HCT116 (cell line): ENCODE results near the gene ATXN1.

Source experiments
- CTCF ChIP-seq, 3 experiments: fragments of 200-600 bp in 1 of 3; sonication (generic) in 1 of 3; IDR thresholded peaks in 2 of 3; conservative IDR thresholded peaks in 1 of 3; 2 replicates each; pipeline ENCODE4 v1.5.1; 2012 to 2017; ENCODE audit warnings: low read depth in 2 of 3, low read length in 2 of 3, antibody characterized with exemption in 1 of 3, borderline replicate concordance in 1 of 3, control low read depth in 1 of 3, mild to moderate bottlenecking in 1 of 3, mixed read lengths in 1 of 3, mixed run types in 1 of 3, moderate library complexity in 1 of 3; ENCODE audit not compliant: insufficient read depth in 1 of 3
- EZH2 ChIP-seq: fragments of 200-600 bp; sonication (generic); IDR thresholded peaks from 2 replicates; pipeline ENCODE4 v1.6.1; 2017; ENCODE audit warnings: antibody characterized with exemption, mixed run types
- POLR2A ChIP-seq: IDR thresholded peaks from 2 replicates; pipeline ENCODE4 v1.7.0; 2011; ENCODE audit warnings: borderline replicate concordance; ENCODE audit not compliant: insufficient read depth, insufficient read length; ENCODE audit errors: extremely low read depth
- TF ChIP-seq, protein P1 (sequence below): IDR thresholded peaks from 2 replicates; pipeline ENCODE4 v1.6.1; 2012
- TF ChIP-seq, protein P2 (sequence below): IDR thresholded peaks from 2 replicates; pipeline ENCODE4 v1.6.1; 2012; ENCODE audit warnings: low read depth

DNA sequence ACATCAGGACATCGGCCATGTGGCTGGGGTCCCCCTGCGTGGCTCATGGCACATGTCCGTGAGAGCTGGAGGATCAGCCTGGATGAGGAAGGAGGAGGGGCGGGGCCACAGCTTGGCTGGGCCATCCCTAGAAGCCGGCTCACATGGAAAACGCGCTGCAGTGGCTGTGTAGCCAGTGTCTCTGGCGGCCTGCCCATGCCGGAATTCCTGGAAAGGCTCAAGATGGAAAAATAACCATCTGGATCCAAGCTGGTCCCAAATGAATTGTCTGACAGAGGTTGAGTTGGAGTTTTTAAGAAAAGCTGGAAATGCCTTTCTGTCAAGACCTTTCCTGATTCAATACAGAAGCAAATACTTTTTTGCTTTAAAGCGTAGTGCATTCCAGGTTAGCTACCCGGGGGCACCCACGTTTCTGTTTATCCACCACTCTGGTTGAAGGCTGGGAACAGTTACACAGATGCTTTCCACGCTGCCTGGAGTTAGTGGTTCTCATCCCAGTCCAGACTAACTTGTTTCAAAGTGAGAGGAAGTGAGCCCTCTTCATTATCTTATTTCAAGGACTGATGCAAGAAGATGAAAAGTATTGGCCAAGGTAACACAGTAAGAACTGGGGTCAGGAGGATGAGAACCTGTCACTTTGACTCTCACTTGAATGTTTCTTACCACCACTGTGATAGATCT is 423.8 kb downstream of the ATXN1 start:
- no peak for TF ChIP-seq CTCF (IDR thresholded peaks at IDR 0.05 in 2 of 3, conservative IDR thresholded peaks at IDR 0.05 in 1 of 3; ENCODE audit: borderline replicate concordance in 1 of 3, insufficient read depth in 1 of 3, low read depth in 2 of 3, low read length in 2 of 3)
- TF ChIP-seq, protein P1, sequence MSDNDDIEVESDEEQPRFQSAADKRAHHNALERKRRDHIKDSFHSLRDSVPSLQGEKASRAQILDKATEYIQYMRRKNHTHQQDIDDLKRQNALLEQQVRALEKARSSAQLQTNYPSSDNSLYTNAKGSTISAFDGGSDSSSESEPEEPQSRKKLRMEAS, result no peak
- no peak for TF ChIP-seq EZH2
- TF ChIP-seq, protein P2, sequence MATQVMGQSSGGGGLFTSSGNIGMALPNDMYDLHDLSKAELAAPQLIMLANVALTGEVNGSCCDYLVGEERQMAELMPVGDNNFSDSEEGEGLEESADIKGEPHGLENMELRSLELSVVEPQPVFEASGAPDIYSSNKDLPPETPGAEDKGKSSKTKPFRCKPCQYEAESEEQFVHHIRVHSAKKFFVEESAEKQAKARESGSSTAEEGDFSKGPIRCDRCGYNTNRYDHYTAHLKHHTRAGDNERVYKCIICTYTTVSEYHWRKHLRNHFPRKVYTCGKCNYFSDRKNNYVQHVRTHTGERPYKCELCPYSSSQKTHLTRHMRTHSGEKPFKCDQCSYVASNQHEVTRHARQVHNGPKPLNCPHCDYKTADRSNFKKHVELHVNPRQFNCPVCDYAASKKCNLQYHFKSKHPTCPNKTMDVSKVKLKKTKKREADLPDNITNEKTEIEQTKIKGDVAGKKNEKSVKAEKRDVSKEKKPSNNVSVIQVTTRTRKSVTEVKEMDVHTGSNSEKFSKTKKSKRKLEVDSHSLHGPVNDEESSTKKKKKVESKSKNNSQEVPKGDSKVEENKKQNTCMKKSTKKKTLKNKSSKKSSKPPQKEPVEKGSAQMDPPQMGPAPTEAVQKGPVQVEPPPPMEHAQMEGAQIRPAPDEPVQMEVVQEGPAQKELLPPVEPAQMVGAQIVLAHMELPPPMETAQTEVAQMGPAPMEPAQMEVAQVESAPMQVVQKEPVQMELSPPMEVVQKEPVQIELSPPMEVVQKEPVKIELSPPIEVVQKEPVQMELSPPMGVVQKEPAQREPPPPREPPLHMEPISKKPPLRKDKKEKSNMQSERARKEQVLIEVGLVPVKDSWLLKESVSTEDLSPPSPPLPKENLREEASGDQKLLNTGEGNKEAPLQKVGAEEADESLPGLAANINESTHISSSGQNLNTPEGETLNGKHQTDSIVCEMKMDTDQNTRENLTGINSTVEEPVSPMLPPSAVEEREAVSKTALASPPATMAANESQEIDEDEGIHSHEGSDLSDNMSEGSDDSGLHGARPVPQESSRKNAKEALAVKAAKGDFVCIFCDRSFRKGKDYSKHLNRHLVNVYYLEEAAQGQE, result no peak
- no peak for TF ChIP-seq POLR2A
